Activated T-helper 1 cell treated with anti-CD3 and anti-CD28 coated beads, Interleukin-2, amount 50 U/mL, for 16 hours (primary cell): ENCODE results near the gene RDM1.
"Not testable (repeated sequence)": the region's sequence is repeated elsewhere in the genome, so short reads cannot be mapped to it uniquely, and the experiment has no call there.

Experiments used
- DNase-seq, 2 donors: peaks; one replicate each; pipeline ENCODE4 v3.0.0-alpha.2; 2020; ENCODE audit warnings: low read depth in 1 of 2, low spot score in 1 of 2

Gene RDM1

GRCh38 chr17:35930211-35931065 lies at the start of gene RDM1:
TSS of gene RDM1 (minus strand) at chr17:35930773. CDS start at chr17:35930727, 46 bp downstream.
- peak; percentile 57 to 66 for DNase-seq

GRCh38 chr17:35978346-35978745 lies 47.8 kb upstream of the RDM1 start:
- no peak for DNase-seq

- no peak for DNase-seq
Observed at GRCh38 chr17:35977509-35977908, 46.9 kb upstream of the RDM1 start.

GRCh38 chr17:35973333-35974260 lies 43.0 kb upstream of the RDM1 start:
- DNase-seq, result no peak

- DNase-seq, result no peak
Observed at GRCh38 chr17:35972945-35973332, 42.4 kb upstream of the RDM1 start.

GRCh38 chr17:35972535-35972934 lies 42.0 kb upstream of the RDM1 start:
- DNase-seq, result no peak

- DNase-seq, result no peak
Observed at GRCh38 chr17:35972066-35972465, 41.5 kb upstream of the RDM1 start.

- peak; percentile 40 to 46 for DNase-seq
Observed at GRCh38 chr17:35969558-35970380, 39.2 kb upstream of the RDM1 start.

- DNase-seq, result no peak
Observed at GRCh38 chr17:35968520-35969054, 38.0 kb upstream of the RDM1 start.

- no peak for DNase-seq
Observed at GRCh38 chr17:35965272-35965671, 34.7 kb upstream of the RDM1 start.

GRCh38 chr17:35963663-35964062 lies 33.1 kb upstream of the RDM1 start:
- no peak for DNase-seq

- DNase-seq, result no peak
Observed at GRCh38 chr17:35953720-35954119, 23.1 kb upstream of the RDM1 start.

- no peak for DNase-seq
Observed at GRCh38 chr17:35949401-35949800, 18.8 kb upstream of the RDM1 start.

GRCh38 chr17:35948092-35948491 lies 17.5 kb upstream of the RDM1 start:
- no peak for DNase-seq

- peak in 1 of 2 donors; percentile 2 for DNase-seq
Observed at GRCh38 chr17:35947156-35947585, 16.6 kb upstream of the RDM1 start.

GRCh38 chr17:35944151-35944550 lies 13.6 kb upstream of the RDM1 start:
- DNase-seq, result no peak

- DNase-seq, result no peak
Observed at GRCh38 chr17:35943537-35943936, 13.0 kb upstream of the RDM1 start, which contains the start of gene LYZL6. TSS of gene LYZL6 (minus strand) at chr17:35943713. CDS start at chr17:35939356, 4,357 bp downstream.

- no peak for DNase-seq
Observed at GRCh38 chr17:35942588-35943186, 12.1 kb upstream of the RDM1 start.

GRCh38 chr17:35938492-35938891 lies 7.9 kb upstream of the RDM1 start:
- DNase-seq, result not testable (repeated sequence)

- no peak for DNase-seq
Observed at GRCh38 chr17:35936063-35936462, 5.5 kb upstream of the RDM1 start.
